NOMO-1 treated with DMSO at 0.1 percent for 48 hours (cell line): Measurements from ENCODE around the gene KIAA0930.

Source experiments
- DNase-seq: peaks from one replicate; lab custom pipeline; 2025; ENCODE audit not compliant: unreplicated experiment; lab: John Stamatoyannopoulos, UW

The KIAA0930 gene

DNA sequence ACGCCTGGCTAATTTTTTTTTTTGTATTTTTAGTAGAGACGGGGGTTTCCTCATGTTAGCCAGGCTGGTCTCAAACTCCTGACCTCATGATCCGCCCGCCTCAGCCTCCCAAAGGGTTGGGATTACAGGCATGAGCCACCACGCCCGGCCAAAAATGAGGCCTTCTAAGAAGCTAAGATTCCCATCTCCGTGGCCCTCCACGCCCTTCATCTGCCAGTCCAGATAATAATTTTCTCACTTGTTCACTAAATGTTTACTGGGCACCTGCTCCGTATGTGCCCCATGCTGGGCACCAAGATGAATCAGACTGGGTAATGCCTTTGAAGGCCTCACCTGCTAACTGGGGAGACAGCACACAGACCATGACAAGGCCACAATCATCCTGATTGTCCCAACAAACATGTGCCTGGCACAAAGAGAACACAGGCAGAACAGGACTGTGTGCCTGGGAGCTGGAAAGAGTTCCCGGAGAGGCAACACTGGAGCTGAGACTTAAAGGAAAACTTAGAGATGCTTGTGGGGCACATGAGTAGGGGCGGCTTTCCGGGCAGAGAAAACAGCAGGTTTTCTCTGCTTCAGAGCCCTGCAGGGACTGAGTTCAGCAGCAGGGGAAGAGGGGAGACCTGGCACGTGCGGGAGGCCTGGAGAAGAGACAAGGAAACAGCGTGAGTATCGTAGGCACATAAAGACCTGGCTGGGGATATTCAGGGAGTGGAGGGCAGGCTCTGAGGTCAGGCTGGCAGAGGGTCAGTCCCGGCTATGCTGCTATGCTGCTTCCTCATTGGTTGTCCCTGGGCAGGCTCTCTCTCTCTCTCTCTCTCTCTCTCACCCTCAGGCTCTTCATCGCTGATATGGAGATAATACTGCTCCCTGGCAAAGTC is 2.4 kb downstream of the KIAA0930 start:
- no peak for DNase-seq

DNA sequence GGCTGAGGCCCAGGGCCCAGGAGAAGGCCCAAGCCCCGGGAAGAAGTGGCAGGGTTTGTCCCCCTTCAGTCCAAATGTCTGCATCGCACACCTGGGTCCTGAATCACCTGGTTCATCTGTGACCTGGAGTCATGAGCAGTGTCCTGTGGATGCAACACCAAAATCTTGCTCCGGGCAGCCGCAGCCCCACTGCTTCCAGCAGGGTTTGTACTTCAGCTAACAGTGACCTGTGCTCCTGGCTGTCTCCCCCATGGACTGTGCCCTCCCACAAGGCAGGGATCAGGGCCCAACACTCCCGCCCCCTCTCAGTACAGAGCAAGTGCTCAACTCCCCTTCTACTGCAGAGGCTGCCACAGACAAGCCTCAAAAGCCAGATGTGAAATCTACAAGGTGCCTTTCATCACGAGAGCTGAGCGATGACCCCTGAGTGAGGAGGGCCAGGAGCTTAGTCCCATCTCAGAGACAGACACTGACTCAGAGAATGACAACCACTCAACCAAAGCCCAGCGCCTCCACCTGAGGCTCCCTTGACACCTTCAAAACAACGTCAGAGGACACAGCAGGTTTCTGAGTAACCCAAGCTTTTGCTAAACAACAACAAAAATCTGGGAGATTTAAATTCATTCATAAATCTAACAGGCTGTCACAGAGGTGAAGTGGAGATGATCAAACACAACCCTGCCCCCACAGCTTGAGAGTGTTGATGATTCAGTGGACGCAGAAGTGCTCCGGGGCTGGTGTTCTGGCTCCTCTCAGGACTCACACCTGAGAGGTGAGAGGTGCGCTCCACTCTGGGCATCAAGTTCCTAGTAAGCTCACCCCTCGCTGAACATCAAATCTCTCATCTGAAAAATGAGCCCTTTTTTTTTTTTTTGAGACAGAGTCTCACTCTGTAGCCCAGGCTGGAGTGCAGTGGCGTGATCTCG is 3.4 kb downstream of the KIAA0930 start:
- no peak for DNase-seq

DNA sequence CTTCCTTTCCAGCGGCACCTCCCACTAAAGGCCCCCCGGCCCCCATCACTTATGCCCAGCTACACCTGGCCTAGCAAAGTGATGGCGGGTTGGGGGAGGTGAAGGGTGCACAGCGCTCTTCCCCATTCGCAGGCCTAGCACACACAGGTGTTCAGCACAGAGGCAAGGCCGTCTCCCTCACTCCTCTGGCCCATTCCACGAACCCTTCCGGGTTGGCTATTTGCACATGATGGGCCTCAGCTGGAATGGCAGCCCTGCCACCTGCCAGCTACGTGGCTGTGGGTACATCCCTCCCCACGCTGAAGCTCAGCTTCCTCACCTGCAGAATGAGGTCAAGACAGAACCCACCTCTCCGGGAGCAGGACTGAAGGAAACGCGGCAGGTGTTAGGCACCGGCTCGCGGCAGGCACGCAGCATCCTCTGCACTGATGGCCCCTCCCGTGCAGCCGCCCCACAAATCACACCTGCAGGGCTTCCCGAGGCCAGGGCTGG is 4.8 kb downstream of the KIAA0930 start:
- no peak for DNase-seq

DNA sequence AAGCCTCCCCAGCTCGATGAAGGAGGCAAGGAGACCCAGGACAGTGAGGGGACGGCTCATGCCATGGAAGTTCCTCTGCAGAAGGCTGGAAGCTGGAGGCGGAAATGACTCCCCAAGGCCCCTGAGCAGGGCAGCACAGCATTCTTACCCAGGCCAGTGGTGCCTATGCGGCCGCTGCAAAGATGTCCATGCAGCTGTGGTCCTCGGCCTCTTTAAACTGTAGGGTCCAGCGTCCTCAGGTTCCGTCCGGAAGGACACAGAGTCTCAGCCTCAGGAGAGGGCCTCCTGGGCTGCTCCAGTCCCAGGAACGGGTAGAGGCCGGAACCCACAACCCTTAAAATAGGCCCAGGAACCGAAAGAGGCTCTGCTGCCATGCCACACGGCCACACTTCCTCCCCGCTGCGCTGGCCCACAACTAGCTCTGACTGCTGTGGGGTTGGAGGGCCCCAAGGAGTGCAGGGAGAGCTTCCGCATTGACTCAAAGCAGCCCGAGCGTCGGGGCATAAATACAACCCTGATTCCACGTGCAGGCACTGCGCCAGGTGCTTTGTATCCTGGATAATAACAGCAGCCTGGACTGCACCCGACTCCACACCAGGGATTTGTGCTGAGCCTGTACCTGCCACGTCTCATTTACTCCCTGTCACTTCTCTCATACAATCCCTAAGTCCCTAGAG is 5.5 kb downstream of the KIAA0930 start:
- peak; percentile 97 for DNase-seq

DNA sequence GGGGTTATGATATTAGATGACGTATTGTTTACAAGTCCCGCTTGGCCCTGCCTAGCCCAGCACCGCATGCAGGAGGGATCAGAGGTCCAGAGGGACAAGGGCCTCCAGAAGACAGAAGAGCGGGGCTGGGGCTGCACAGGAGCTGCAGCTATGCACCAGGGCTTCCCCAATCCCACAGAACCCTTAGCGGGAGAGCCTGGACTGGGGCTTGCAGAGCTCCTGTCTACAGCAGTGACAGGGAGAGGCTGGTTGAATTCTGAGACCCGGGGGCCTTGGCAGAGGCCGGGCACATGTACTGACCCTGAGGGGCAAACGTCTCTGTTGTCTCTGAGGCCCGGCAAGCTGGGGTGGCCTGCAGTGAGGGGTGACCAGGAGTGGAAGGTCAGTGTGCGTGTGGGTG is 6.9 kb downstream of the KIAA0930 start:
- no peak for DNase-seq

DNA sequence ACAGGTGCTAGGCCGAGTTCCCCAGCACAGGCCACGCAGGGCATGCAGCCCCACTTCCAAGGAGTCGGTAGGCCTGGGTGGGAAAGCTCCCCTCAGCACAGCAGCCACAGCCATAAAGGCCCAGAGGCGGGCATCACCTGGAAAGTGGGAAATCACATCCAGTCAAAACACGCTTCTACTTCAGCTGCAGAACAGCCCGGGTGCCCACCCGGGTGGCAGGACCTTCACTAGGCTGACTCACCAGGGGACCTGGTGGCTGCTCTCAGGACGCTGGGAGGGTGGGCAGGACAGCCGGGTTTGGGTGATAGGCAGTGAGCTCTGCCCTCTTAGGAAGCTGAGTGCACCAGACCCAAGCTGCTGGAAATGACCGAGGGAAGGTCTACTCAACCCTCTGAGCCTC is 7.3 kb downstream of the KIAA0930 start:
- no peak for DNase-seq

DNA sequence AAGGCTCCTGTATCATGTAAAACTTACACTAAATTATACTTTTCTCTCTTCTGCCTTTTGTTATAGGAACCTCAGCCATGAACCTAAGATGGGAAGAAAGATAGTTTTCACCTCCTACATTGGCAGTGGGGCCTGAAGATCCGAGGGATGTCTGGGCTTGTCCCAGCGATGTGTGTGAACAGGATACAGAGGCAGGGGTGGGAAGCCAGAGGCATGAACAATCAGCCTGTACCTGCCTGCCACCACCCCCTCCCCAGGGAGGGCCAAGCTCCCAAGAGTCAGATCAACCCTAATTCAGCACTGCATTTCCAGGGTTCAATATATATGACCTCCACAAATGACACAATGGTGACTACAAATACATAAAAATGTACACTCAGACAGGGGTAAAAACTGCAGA is 9.4 kb downstream of the KIAA0930 start:
- DNase-seq = peak; percentile 36

DNA sequence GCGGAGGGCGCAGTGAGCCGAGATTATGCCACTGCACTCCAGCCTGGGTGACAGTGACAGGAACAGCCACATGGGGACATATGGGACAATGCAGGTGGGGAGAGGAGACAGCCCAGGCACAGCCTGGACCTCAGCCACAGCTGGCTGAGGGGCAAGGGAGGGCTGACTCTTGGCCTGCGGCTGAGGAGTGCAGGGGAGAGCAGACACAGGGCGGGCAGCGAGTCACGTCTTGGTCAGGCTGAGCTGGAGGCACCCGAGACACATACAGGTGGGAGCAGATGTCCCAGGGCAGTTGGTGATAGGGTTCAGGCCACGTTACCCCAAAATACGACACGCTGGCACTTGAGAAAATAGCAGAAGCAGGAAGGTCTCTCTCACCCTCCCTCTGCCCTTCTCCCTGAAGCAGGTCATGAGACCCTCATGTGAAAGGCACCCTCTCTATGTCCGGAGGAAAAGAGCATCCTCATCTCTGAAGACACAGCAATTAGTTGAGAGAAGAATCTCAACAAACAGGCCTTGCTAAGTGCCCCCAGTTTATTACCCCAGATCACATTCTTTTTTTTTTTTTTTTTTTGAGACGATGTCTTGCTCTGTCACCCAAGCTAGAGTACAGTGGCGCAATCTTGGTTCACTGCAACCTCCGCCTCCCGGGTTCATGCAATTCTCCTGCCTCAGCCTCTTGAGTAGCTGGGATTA is 10.5 kb downstream of the KIAA0930 start:
- peak; percentile 55 for DNase-seq

DNA sequence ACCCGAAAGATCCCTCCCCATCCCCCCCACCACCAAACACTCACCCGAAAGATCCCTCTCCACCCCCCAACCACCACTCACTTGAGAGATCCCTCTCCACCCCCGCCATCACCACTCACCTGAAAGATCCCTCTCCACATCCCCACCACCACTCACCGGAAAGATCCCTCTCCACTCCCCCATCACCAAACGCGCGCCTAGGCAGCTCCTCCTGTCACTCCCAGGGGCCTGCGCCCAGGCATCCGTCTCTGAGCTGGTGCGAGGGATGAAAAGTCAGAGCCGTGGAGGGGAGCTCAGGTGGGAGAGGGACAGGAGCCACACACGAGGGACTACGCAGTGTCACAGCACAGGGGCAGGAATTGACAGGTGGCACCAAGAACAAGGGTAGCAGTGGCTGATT is 11.5 kb downstream of the KIAA0930 start:
- no peak for DNase-seq

DNA sequence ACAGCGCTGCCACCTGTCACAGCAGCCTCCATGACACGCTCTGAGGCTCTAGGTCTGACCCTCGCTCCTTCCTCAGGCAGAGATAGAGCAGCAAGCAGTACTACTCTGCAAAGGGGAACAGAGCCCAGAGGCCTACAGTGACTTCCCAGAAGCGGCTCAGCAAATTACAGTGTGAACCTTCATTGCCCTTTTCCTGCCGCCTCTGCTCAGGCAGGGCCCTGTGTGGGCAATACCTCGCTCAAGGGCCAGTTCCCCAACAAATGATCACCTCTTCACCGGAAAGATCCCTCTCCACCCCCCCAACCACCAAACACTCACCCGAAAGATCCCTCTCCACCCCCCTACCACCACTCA is 12.3 kb downstream of the KIAA0930 start:
- DNase-seq = peak; percentile 52

DNA sequence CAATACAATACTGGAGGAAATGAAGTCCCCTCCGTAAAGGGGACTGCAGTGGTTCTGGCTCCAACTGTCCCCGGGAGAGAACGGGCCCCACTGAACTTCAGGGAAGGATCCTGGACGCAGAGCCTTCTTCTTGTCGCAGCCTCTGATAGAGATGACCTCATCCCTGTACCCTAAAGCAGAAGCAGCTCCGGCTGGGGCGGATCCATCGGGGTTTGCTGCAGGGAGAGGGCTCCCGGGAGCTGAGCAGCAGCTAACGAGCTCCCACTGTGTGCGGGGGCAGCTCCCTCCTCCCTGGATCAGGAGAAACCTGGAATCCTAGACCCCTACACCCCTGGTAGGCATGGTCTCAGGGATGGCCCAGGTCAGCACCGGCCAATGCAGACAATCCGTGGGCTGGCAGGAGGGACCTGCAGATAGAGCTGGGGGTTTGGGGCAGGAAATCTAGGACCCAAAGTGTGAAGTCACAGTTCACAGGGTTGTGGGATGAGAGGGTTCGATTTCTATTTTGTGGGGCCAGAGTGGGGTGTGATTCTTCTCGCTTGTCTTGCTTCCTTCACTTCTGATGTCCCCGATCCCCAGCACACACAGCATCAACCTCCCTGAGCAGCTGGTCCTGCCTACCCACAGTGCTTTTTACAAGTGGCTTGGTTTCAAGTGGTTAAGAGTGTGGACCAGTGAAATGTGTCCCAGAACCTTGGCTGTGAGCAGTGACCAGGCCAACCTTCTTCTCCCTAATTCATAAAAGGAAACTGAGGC is 12.9 kb downstream of the KIAA0930 start:
- DNase-seq = peak; percentile 20

DNA sequence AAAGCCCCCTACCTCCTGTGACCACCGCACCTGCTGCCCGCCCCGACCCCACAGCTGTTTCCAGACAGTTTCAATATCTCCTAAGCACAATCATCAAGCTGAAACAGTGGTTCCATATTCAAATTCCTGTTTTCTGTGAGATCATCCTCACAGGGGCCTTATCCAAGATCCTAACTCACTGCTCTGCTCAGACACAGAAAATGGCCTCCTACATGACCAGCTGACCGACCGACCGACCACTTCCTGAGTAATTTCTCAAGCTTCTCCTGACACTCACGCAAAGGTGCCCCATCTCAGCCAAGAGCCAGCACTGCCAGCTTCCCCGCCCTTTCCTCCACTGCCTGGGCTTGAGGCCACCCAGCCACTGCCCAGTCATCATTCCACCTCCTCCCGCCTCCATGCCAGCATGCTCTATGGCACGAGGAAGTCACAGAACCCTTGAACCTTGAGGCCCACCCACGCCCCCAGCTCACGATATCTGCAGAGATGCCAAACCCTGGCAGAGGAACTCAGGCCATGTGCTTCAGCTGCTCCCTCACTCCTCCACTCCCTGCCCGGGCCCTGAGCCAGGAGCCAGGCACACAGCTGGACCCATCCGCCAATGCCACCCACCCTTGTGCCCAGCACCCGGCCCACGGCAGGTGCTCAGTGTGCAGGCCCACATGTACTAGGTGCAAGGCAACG is 14.0 kb downstream of the KIAA0930 start:
- peak; percentile 92 for DNase-seq

DNA sequence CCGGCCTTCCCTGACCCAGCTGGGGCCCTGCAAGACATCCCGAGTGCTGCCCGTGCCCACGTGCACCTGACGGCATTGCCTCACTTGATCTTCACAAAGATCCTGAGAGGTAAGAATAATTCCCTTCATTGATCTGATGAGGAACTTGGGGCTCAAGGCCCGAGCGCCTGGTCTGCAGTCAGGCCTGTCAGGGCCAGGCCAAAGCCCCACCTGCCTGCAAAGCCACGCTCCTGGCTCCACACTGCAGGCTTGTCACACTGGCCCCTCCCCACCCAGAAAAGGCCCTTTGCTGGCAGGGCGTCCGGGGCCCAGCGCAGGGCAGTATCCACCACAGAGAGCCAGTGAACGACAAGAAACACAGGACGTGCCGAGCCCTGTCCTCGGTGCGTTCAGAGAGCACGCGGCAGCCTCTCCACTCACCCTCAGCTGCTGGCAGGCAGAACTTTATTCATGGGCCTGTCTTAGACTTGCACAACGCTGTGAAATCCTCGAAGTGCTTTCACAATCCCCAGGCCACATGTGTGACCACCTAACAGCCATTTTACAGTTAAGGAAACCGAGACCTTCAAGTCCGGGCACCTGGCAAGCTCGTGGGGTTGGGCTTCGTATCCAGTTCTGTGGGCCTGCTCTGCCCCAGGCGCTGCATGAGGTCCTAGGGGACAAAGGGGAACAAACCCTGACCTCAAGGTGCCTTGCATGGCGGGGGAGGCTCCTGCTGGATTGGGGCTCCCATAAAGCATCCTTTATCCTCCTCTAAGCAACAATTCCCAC is 14.8 kb downstream of the KIAA0930 start:
- peak; percentile 94 for DNase-seq

DNA sequence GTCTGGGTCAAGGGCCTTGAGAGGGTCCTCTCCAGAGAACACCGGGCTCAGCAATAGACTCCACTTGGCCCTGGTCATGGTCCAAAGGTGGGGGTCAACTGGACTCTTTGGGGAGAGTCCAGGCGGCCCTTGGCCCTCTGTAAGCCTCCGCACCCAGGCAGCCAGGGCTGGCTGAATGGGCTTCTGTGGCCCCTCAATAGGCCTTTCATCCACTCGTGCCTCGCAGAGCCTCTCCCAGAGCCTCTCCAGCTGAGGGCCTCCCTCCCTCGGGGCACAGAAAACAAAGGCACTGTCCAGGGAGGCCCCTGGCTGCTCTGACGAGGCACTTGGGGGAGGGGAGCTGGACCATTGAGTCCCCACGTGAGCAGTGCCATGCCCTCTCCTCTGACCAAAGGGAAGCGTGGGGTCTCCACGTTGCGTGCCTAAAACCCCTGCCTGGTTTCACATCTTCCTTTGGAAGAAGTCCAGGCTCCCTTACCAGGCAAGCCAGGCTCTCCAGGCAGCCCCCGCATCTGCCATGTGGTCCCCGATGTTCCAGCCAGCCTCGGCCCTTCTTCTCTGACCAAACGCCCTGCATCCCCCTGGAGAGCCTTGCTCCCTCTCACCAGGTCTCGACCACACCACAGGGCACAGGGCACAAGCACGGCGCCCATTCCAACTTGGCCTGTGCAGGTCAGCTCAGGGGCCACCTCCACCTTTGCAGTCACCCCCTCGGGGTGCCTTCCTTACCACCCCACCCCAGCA is 15.5 kb downstream of the KIAA0930 start:
- DNase-seq = no peak

DNA sequence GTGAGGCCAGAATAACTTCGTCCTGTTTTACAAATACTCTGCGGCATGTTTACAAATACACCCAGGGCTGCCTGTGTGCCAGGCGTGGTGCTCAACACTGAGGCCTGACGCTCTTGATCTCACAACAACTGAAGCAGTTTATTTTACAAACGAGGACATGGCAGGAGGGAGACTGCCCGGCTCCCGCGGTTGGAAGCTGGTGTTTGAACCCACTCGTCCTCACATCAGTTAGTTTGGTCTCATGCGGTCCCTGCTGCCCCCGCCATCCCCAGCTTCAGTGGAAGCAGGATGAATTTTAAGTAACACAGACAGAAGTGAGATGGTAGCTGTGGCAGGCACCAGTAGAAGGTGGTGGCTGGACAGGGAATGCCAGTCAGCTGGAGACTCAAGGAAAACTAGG is 16.4 kb downstream of the KIAA0930 start:
- DNase-seq = no peak

DNA sequence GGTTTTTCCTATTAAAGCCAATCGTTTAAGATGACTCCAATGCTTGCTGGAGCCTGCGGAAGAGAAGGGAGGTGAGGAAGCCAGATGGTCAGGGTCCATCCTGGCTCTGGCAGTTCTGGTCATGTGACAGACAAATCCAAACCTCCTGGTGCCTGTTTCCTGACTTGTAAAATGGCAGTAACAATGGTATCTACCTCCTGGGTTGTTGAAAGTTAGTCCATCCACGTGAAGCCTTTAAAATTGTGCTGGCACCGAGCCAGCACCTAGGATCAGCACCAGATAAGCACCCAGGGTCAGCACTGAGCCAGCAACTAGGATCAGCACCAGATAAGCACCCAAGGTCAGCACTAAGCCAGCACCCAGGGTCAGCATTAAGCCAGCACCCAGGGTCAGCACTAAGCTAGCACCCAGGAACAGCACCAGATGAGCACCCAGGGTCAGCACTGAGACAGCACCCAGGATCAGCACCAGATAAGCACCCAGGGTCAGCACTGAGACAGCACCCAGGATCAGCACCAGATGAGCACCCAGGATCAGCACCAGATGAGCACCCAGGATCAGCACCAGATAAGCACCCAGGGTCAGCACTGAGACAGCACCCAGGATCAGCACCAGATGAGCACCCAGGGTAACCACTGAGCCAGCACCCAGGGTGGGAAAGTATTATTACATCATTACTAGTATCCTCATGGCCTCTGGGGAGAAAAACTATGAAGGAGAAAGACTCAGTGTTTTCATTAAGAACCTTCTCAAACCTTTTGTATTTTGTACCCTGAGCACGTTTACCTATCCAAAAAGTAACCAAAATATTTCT is 17.2 kb downstream of the KIAA0930 start:
- DNase-seq = no peak

DNA sequence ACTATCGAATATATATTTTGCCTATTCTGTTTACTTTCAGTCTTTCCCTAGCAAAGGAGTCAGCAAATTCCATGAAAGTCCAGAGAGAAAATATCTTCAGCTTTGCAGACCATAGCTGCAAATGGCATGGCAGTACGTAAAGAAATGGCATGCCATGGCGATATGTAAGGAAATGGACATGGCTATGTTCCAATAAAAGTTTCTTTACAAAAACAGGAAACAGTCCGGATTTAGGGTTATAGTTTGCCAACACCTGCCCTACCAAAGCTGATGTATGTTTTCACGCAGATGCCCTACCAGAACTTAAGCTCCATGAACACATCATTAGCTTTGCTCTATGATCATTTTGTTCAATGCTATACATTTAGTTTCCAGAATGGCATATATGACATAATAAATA is 19.5 kb downstream of the KIAA0930 start:
- DNase-seq = no peak
